ENCODE measurements around the gene HUNK. TPM values are rescaled to one million over a fixed set of nuclear protein-coding genes. Genes with fewer than 3 reads are reported as not detected.

Gene HUNK
- total and polyA plus RNA-seq, 2 of the 8 experiments (the other 6 are each of a cell fraction or from before 2014, with no cell fraction given), result 1.9 to 10.2 TPM

DNA sequence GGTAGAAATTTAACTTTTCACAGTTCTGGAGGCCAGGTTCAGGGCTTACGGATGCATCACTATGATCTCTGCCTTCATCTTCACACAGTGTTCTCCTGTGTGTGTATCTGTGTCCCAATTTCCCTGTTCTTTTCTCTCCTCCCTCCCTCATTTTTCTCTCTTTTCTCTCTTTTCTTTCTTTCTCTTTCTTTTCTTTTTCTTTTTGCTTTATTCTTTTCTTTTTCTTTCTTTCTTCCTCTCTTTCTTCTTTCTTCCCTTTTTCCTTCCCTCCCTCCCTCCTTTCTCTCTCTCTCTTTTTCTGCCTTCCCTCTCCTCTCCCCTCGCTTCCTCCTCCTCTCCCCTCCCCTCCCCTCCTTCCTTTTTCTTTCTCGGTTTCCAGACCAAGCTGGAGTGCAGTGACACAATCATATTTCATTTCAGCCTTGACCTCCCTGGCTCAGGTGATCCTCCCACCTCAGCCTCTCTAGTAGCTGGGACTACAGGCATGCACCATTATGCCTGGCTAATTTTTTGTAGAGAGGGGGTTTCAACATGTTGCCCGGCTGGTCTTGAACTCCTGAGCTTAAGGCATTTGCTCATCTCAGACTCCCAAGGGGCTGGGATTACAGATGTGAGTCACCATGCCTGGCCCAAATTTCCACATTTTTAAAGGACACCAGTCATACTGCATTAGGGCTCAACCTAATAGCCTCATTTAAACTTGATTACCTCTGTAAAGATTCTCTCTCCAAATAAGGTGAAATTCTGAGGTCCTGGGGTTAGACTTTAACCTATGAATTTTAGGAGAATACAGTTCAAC lies 115.9 kb downstream of the HUNK start (continued):
- TF ChIP-seq, protein P1, sequence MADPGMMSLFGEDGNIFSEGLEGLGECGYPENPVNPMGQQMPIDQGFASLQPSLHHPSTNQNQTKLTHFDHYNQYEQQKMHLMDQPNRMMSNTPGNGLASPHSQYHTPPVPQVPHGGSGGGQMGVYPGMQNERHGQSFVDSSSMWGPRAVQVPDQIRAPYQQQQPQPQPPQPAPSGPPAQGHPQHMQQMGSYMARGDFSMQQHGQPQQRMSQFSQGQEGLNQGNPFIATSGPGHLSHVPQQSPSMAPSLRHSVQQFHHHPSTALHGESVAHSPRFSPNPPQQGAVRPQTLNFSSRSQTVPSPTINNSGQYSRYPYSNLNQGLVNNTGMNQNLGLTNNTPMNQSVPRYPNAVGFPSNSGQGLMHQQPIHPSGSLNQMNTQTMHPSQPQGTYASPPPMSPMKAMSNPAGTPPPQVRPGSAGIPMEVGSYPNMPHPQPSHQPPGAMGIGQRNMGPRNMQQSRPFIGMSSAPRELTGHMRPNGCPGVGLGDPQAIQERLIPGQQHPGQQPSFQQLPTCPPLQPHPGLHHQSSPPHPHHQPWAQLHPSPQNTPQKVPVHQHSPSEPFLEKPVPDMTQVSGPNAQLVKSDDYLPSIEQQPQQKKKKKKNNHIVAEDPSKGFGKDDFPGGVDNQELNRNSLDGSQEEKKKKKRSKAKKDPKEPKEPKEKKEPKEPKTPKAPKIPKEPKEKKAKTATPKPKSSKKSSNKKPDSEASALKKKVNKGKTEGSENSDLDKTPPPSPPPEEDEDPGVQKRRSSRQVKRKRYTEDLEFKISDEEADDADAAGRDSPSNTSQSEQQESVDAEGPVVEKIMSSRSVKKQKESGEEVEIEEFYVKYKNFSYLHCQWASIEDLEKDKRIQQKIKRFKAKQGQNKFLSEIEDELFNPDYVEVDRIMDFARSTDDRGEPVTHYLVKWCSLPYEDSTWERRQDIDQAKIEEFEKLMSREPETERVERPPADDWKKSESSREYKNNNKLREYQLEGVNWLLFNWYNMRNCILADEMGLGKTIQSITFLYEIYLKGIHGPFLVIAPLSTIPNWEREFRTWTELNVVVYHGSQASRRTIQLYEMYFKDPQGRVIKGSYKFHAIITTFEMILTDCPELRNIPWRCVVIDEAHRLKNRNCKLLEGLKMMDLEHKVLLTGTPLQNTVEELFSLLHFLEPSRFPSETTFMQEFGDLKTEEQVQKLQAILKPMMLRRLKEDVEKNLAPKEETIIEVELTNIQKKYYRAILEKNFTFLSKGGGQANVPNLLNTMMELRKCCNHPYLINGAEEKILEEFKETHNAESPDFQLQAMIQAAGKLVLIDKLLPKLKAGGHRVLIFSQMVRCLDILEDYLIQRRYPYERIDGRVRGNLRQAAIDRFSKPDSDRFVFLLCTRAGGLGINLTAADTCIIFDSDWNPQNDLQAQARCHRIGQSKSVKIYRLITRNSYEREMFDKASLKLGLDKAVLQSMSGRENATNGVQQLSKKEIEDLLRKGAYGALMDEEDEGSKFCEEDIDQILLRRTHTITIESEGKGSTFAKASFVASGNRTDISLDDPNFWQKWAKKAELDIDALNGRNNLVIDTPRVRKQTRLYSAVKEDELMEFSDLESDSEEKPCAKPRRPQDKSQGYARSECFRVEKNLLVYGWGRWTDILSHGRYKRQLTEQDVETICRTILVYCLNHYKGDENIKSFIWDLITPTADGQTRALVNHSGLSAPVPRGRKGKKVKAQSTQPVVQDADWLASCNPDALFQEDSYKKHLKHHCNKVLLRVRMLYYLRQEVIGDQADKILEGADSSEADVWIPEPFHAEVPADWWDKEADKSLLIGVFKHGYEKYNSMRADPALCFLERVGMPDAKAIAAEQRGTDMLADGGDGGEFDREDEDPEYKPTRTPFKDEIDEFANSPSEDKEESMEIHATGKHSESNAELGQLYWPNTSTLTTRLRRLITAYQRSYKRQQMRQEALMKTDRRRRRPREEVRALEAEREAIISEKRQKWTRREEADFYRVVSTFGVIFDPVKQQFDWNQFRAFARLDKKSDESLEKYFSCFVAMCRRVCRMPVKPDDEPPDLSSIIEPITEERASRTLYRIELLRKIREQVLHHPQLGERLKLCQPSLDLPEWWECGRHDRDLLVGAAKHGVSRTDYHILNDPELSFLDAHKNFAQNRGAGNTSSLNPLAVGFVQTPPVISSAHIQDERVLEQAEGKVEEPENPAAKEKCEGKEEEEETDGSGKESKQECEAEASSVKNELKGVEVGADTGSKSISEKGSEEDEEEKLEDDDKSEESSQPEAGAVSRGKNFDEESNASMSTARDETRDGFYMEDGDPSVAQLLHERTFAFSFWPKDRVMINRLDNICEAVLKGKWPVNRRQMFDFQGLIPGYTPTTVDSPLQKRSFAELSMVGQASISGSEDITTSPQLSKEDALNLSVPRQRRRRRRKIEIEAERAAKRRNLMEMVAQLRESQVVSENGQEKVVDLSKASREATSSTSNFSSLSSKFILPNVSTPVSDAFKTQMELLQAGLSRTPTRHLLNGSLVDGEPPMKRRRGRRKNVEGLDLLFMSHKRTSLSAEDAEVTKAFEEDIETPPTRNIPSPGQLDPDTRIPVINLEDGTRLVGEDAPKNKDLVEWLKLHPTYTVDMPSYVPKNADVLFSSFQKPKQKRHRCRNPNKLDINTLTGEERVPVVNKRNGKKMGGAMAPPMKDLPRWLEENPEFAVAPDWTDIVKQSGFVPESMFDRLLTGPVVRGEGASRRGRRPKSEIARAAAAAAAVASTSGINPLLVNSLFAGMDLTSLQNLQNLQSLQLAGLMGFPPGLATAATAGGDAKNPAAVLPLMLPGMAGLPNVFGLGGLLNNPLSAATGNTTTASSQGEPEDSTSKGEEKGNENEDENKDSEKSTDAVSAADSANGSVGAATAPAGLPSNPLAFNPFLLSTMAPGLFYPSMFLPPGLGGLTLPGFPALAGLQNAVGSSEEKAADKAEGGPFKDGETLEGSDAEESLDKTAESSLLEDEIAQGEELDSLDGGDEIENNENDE (IDR thresholded peaks at IDR 0.05; ENCODE audit: insufficient replicate concordance, low read length), result no peak
- TF ChIP-seq, protein P2, sequence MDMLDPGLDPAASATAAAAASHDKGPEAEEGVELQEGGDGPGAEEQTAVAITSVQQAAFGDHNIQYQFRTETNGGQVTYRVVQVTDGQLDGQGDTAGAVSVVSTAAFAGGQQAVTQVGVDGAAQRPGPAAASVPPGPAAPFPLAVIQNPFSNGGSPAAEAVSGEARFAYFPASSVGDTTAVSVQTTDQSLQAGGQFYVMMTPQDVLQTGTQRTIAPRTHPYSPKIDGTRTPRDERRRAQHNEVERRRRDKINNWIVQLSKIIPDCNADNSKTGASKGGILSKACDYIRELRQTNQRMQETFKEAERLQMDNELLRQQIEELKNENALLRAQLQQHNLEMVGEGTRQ (IDR thresholded peaks at IDR 0.05; ENCODE audit: low read length), result no peak
- TF ChIP-seq NRF1 (IDR thresholded peaks at IDR 0.05; ENCODE audit: low read depth, low read length) (no peak), JUND (IDR thresholded peaks at IDR 0.05; ENCODE audit: low read length) (no peak), HDAC6 (IDR thresholded peaks at IDR 0.05; ENCODE audit: low read depth, low read length) (no peak), POU5F1 (IDR thresholded peaks at IDR 0.05; ENCODE audit: low read depth, low read length) (no peak), CTBP2 (IDR thresholded peaks at IDR 0.05; ENCODE audit: borderline replicate concordance, insufficient read depth, insufficient read length, low read length) (no peak), MAFK (IDR thresholded peaks at IDR 0.05; ENCODE audit: low read depth, low read length) (no peak), BCL11A (IDR thresholded peaks at IDR 0.05; ENCODE audit: low read depth in 2 of 2, low read length in 2 of 2) (no peak)
